D721Med (cell line): ENCODE measurements around the gene GPR18.

Experiments used
- DNase-seq: peaks from one replicate; pipeline ENCODE4 v3.0.0; 2011; ENCODE audit warnings: low spot score; ENCODE audit not compliant: insufficient read length
- FAIRE-seq: peaks from 2 replicates; lab custom pipeline; 2011; peaks lifted over from hg19 to GRCh38; lab: Jason Lieb, UNC
- CTCF ChIP-seq: IDR thresholded peaks from 2 replicates; pipeline ENCODE4 v1.5.1; 2012; ENCODE audit warnings: mild to moderate bottlenecking, control low read depth; ENCODE audit not compliant: insufficient read depth; ENCODE audit errors: missing control alignments

GPR18 gene

GRCh38 chr13:99258210-99258860 is at the start of gene GPR18:
GPR18 (minus strand) TSS chr13:99258379; CDS start chr13:99255872, 2,507 bp downstream.
- no peak for DNase-seq
- no peak for TF ChIP-seq CTCF
- FAIRE-seq = no peak

- TF ChIP-seq CTCF = no peak
- no peak for DNase-seq
- no peak for FAIRE-seq
Observed at GRCh38 chr13:99307648-99308339, 49.6 kb upstream of the GPR18 start.

- DNase-seq (no peak), FAIRE-seq (no peak)
- TF ChIP-seq CTCF = no peak
Observed at GRCh38 chr13:99307247-99307646, 49.1 kb upstream of the GPR18 start, which contains the start of gene GPR183. GPR183 (minus strand) TSS chr13:99307399; CDS start chr13:99296145, 11,254 bp downstream.

GRCh38 chr13:99305566-99305965 is 47.4 kb upstream of the GPR18 start:
- DNase-seq = no peak
- FAIRE-seq = no peak
- no peak for TF ChIP-seq CTCF

- FAIRE-seq (no peak), DNase-seq (no peak)
- no peak for TF ChIP-seq CTCF
Observed at GRCh38 chr13:99305158-99305557, 47.0 kb upstream of the GPR18 start.

- TF ChIP-seq CTCF = no peak
- no peak for FAIRE-seq
- no peak for DNase-seq
Observed at GRCh38 chr13:99304541-99304940, 46.4 kb upstream of the GPR18 start.
